OCI-LY3 (cell line): ENCODE results near the gene U2AF1.
"Not testable (repeated sequence)": the region's sequence is repeated elsewhere in the genome, so short reads cannot be mapped to it uniquely, and the experiment has no call there.

Experiments used
- EZH2phosphoT487 ChIP-seq: fragments of 200-600 bp; shearing (Covaris generic); IDR thresholded peaks from 2 replicates; pipeline ENCODE4 v1.6.1; 2018; ENCODE audit warnings: antibody characterized with exemption, mixed run types, low read depth
- TF ChIP-seq, protein P1 (sequence below): fragments of 200-600, 300-600 bp; sonication (generic); IDR thresholded peaks from 2 replicates; pipeline ENCODE4 v1.5.1; 2014; ENCODE audit warnings: antibody characterized with exemption, low read length, low read depth

DNA sequence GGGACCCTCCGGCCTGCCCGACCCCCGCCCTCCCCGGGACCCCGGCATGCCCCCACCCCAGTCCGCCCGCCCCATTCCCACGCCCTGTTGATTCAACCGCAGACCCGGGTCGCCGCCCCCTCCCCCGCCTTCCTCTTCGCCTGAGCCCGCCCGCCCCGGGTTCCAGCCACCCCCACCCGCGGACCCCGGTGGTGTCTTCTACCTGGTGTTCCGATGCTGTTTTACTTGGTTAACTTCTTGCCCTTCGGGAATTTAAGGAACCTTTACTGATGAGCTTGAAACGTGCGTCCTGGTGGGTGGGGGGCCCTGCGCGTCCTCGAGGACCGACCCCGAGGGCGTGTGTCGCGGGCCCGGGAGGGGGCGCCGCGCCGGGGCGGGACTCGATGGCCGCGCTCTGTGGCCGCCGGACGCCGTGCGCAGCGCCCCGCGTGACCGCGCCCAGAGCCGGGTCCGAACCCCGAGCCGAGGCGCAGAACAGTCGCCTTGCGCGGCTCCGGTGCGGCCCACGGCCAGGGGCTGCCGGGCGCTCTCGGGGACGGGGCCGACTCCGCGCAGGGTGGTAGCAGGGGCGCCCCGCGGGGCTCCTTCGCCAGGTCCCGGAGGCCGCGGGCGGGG lies 31.2 kb downstream of the U2AF1 start:
- TF ChIP-seq, protein P1, sequence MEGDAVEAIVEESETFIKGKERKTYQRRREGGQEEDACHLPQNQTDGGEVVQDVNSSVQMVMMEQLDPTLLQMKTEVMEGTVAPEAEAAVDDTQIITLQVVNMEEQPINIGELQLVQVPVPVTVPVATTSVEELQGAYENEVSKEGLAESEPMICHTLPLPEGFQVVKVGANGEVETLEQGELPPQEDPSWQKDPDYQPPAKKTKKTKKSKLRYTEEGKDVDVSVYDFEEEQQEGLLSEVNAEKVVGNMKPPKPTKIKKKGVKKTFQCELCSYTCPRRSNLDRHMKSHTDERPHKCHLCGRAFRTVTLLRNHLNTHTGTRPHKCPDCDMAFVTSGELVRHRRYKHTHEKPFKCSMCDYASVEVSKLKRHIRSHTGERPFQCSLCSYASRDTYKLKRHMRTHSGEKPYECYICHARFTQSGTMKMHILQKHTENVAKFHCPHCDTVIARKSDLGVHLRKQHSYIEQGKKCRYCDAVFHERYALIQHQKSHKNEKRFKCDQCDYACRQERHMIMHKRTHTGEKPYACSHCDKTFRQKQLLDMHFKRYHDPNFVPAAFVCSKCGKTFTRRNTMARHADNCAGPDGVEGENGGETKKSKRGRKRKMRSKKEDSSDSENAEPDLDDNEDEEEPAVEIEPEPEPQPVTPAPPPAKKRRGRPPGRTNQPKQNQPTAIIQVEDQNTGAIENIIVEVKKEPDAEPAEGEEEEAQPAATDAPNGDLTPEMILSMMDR = not testable (repeated sequence)
- not testable (repeated sequence) for TF ChIP-seq EZH2phosphoT487
